GM19238 (cell line): ENCODE measurements around the gene SMARCD1.
"Not testable (repeated sequence)": the region's sequence is repeated elsewhere in the genome, so short reads cannot be mapped to it uniquely, and the experiment has no call there.

Source experiments
- DNase-seq: peaks from one replicate; pipeline ENCODE4 v3.0.0; 2011; ENCODE audit warnings: low spot score; ENCODE audit not compliant: insufficient read length

The SMARCD1 gene

DNA sequence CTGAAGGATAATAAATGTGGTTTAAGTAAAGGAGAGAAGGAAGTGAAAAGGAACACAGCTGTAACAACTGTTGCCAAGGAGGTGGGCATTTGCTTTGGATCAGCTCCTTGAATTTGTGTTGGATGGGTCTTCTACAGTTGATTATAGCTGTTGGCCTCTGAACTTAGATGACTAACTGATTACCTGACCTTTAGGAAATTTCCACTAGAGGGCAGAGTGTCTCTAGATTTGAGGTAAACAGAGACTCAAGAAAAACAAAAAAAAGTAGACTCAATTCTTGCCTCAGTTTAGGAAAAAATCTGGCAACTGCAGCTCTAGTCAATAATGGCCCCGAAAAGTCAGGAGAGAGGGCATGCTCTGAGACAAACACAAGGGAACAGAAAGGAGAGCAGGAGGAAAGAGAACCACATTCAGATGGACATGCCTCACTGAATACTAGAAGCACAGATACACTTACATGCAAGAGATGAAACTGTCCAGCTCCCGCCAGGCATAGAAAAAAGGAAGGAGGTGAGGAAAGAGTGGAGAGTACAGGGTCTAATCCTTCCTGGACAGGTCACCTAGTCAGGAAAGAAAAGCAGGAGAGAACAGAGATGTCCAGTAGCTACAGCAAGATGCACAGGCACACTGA is 47.5 kb downstream of the SMARCD1 start:
- no peak for DNase-seq

DNA sequence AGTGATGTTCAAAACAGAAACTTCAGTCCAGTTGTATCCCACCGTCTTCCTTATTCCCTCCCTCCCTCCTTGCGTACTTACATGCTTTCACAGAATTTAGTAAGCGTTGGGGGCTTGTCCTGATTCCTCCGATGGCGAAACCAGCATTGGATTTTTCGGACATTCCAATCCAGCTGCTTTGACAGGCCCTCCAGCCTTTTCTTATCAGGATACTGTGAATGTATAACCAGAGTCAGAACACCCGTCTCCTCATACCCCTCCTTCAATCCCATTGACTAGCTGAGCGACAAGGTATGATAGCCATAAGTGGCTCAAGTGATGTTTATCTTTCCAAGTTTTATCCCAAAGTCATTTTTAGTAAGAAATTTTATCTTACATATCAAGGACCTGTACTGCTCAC is 57.9 kb downstream of the SMARCD1 start:
- no peak for DNase-seq

DNA sequence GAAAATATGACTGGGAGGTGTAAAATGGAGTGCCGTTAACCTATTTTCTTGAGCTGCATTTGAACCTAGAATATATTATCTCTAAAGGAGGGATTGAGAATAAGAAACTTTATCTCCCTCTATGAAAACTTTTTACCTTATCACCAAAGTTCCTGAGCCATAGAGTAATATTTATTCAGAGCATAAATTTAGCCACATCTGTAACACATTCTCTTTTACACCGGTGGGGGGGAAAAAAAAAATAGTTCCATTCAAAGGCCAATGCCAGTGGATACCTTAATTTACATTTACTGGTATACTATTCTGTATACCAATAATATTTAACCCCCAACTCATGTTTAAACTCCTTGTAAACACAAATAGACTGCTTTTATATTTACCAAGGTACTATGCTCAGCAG is 60.3 kb downstream of the SMARCD1 start:
- no peak for DNase-seq

DNA sequence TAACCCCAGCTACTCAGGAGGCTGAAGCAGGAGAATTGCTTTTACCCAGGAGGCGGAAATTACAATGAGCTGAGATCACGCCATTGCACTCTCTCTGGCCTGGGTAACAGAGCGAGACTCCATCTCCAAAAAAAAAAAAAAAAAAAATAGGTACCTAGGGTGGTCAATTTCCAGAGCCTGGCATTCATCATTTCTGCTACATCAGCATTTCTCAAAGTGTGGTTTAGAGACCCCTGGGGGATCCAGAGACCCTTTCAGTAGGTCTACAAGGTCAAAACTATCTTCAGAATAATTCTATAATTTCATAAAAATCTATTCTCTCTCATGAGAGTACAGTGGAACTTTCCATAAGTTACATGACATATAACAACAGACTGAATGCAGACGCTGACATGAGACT is 62.1 kb downstream of the SMARCD1 start:
- no peak for DNase-seq

DNA sequence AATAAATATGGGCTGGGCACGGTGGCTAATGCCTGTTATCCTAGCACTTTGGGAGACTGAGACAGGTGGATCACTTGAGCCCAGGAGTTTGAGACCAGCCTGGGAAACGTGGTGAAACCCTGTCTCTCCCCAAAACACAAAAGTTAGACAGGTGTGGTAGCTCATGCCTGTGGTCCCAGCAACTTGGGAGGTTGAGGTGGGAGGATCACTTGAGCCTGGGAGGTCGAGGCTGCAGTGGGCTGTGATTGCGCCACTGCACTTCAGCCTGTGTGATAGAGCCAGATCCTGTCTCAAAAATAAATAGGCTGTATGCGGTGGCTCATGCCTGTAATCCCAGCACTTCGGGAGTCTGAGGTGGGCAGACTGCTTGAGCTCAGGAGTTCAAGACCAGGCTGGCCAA is 62.9 kb downstream of the SMARCD1 start:
- not testable (repeated sequence) for DNase-seq

DNA sequence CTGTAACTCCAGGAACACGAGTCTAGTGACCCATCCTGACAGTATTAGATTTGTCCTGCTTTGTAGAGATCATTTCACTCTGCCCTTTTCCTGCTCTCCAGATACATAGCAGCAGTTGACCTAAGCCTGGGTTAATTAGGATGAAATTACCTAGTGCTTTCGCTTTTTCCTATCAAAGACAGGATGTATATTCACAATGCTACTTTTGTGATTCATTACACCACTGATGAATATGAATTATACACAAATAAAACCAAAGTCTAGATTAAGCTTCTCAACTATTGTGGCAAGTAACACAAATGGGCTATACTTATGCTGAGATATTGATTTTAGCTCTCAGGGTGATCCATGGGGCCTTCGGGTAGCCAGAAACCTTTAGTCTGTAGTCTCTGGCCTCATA is 64.2 kb downstream of the SMARCD1 start:
- no peak for DNase-seq
